Jurkat, Clone E6-1 (cell line): ENCODE measurements around the gene C1orf232.

Source experiments
- DNase-seq: peaks from one replicate; pipeline ENCODE4 v3.0.0-alpha.2; 2011; ENCODE audit warnings: low read depth, low spot score
- H3K4me3 ChIP-seq: 2 replicates; pipeline ENCODE4 v1.5.1; 2011; ENCODE audit warnings: mild to moderate bottlenecking, low read length, control low read depth, moderate library complexity

The C1orf232 gene

GRCh38 chr1:26160527-26161414 is 8.0 kb downstream of the C1orf232 start:
- H3K4me3 ChIP-seq: no peak overlapping the region
- DNase-seq: no peak

- no peak overlapping the region for H3K4me3 ChIP-seq
- DNase-seq: no peak
These were observed 9.1 kb downstream of the C1orf232 start for GRCh38 chr1:26159743-26160039.

GRCh38 chr1:26158908-26159742 is 9.6 kb downstream of the C1orf232 start, which contains the start of gene FAM110D:
Gene FAM110D (plus strand): TSS chr1:26159079. CDS start chr1:26161292, 2,213 bp downstream.
- peak within 1 kb of the TSS; percentile 20 for H3K4me3 ChIP-seq
- no peak for DNase-seq

GRCh38 chr1:26158271-26158907 is 10.4 kb downstream of the C1orf232 start:
- no peak for DNase-seq
- H3K4me3 ChIP-seq: no peak overlapping the region

- peak overlapping the region; percentile 32 for H3K4me3 ChIP-seq
- DNase-seq: peak; percentile 75
These were observed 12.3 kb downstream of the C1orf232 start for GRCh38 chr1:26156285-26157038.

GRCh38 chr1:26155370-26156284 is 13.1 kb downstream of the C1orf232 start:
- H3K4me3 ChIP-seq: no peak overlapping the region
- peak; percentile 70 for DNase-seq

- no peak overlapping the region for H3K4me3 ChIP-seq
- no peak for DNase-seq
These were observed 14.0 kb downstream of the C1orf232 start for GRCh38 chr1:26154750-26155149.

GRCh38 chr1:26153966-26154532 is 14.7 kb downstream of the C1orf232 start:
- DNase-seq: no peak
- H3K4me3 ChIP-seq: no peak overlapping the region

- no peak for DNase-seq
- H3K4me3 ChIP-seq: no peak overlapping the region
These were observed 19.9 kb downstream of the C1orf232 start for GRCh38 chr1:26148887-26149286.

GRCh38 chr1:26145960-26146294 is 22.8 kb downstream of the C1orf232 start:
- DNase-seq: no peak

GRCh38 chr1:26145041-26145959 is 23.5 kb downstream of the C1orf232 start:
- peak; percentile 79 for DNase-seq

More at GRCh38 chr1:26145960-26146294, 22.8 kb downstream of the C1orf232 start:
- no peak overlapping the region for H3K4me3 ChIP-seq

GRCh38 chr1:26142159-26142558 is 26.6 kb downstream of the C1orf232 start:
- no peak for DNase-seq
- no peak overlapping the region for H3K4me3 ChIP-seq

More at GRCh38 chr1:26145041-26145959, 23.5 kb downstream of the C1orf232 start:
- H3K4me3 ChIP-seq: no peak overlapping the region

- DNase-seq: peak; percentile 59
- H3K4me3 ChIP-seq: no peak overlapping the region
These were observed 29.7 kb downstream of the C1orf232 start for GRCh38 chr1:26138974-26139558.

GRCh38 chr1:26134466-26134865 is 34.3 kb downstream of the C1orf232 start:
- DNase-seq: no peak
- H3K4me3 ChIP-seq: no peak overlapping the region

GRCh38 chr1:26132834-26133167 is 36.0 kb downstream of the C1orf232 start:
- H3K4me3 ChIP-seq: no peak overlapping the region
- no peak for DNase-seq

- DNase-seq: no peak
These were observed 36.5 kb downstream of the C1orf232 start for GRCh38 chr1:26132128-26132833.

More at GRCh38 chr1:26132128-26132833, 36.5 kb downstream of the C1orf232 start:
- H3K4me3 ChIP-seq: no peak overlapping the region
